ENCODE data around the gene DFFA.

Gene DFFA

GRCh38 chr1:10407201-10407600 is 65.1 kb downstream of the DFFA start:
- H3K27ac ChIP-seq = no peak overlapping the region
- TF ChIP-seq ZFX (IDR thresholded peaks at IDR 0.05; ENCODE audit: borderline replicate concordance) (no peak), CTCF (IDR thresholded peaks at IDR 0.05) (no peak)
